ENCODE data around the gene CEP72.

DNA sequence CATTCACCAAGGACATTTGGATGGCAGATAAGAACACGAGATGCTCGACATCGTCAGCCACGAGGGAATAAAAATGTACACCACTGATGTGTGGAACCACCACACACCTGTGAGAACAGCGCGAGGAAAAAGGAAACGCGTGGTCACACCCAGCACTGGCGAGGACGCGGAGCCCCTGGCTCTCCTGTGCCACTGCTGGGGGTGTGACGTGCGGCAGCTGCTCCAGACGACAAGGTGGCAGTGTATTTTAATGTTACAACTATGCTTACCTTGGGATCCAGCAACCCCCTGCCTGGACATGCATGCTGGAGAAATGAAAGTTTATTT, 13.6 kb upstream of the CEP72 start:
- TF ChIP-seq EZH2 (IDR thresholded peaks at IDR 0.05), result no peak
- no peak for TF ChIP-seq EZH2phosphoT487 (IDR thresholded peaks at IDR 0.05)
